Stimulated activated CD4-positive, alpha-beta T cell treated with anti-CD3 and anti-CD28 coated beads, Interleukin-2, amount 100 ng/mL, for 4 hours (primary cell): ENCODE data around the gene DGCR6L.
"Not testable (repeated sequence)": the region's sequence is repeated elsewhere in the genome, so short reads cannot be mapped to it uniquely, and the experiment has no call there.

Source experiments
- DNase-seq: peaks from one replicate; pipeline ENCODE4 v3.0.0-alpha.2; 2020; ENCODE audit warnings: low read depth

The DGCR6L gene

GRCh38 chr22:20325996-20326395 lies 6.1 kb upstream of the DGCR6L start:
- not testable (repeated sequence) for DNase-seq

GRCh38 chr22:20324139-20324516 lies 4.3 kb upstream of the DGCR6L start:
- no peak for DNase-seq

GRCh38 chr22:20321552-20322211 lies 1.8 kb upstream of the DGCR6L start:
- DNase-seq, result not testable (repeated sequence)

- DNase-seq, result not testable (repeated sequence)
Observed at GRCh38 chr22:20320659-20321551, 1.0 kb upstream of the DGCR6L start.

GRCh38 chr22:20319041-20319744 lies 667 bp downstream of the DGCR6L start:
- no peak for DNase-seq

GRCh38 chr22:20318043-20318688 lies 1.7 kb downstream of the DGCR6L start:
- not testable (repeated sequence) for DNase-seq

GRCh38 chr22:20317402-20318042 lies 2.3 kb downstream of the DGCR6L start:
- DNase-seq, result not testable (repeated sequence)

GRCh38 chr22:20316844-20317401 lies 2.9 kb downstream of the DGCR6L start:
- DNase-seq, result no peak

GRCh38 chr22:20316217-20316843 lies 3.5 kb downstream of the DGCR6L start:
- DNase-seq, result no peak

GRCh38 chr22:20315337-20316216 lies 4.3 kb downstream of the DGCR6L start:
- DNase-seq, result no peak

GRCh38 chr22:20314741-20315336 lies 5.0 kb downstream of the DGCR6L start:
- DNase-seq, result not testable (repeated sequence)

- DNase-seq, result not testable (repeated sequence)
Observed at GRCh38 chr22:20314206-20314605, 5.7 kb downstream of the DGCR6L start.

- DNase-seq, result not testable (repeated sequence)
Observed at GRCh38 chr22:20313306-20314077, 6.4 kb downstream of the DGCR6L start.

- no peak for DNase-seq
Observed at GRCh38 chr22:20312396-20313191, 7.3 kb downstream of the DGCR6L start.

- DNase-seq, result not testable (repeated sequence)
Observed at GRCh38 chr22:20311249-20312062, 8.4 kb downstream of the DGCR6L start.

GRCh38 chr22:20310773-20311172 lies 9.1 kb downstream of the DGCR6L start:
- not testable (repeated sequence) for DNase-seq

GRCh38 chr22:20310180-20310579 lies 9.7 kb downstream of the DGCR6L start:
- DNase-seq, result not testable (repeated sequence)
